H1 (cell line): Measurements from ENCODE around the gene TEX2. TPM values are rescaled to one million over a fixed set of nuclear protein-coding genes. Genes with fewer than 3 reads are reported as not detected.

ENCODE experiments used
- CTCF ChIA-PET: fragments of 300-600 bp; sonication (Branson Sonifier 250); formaldehyde crosslinking; loops from one replicate; lab custom pipeline; 2021; ENCODE audit not compliant: partially characterized antibody; lab: Charles Lee
- POLR2A ChIA-PET: fragments of 300-600 bp; sonication (Branson Sonifier 250); formaldehyde crosslinking; loops from one replicate; lab custom pipeline; 2021; ENCODE audit warnings: inconsistent platforms; ENCODE audit not compliant: partially characterized antibody; lab: Charles Lee
- DNase-seq, 2 experiments: peaks; one replicate each; pipeline versions ENCODE4 v3.0.0 to v3.0.0-alpha.2; 2010 to 2022; ENCODE audit warnings: low spot score in 2 of 2, low read depth in 1 of 2, mixed read lengths in 1 of 2
- FAIRE-seq: peaks from 2 replicates; lab custom pipeline; 2011; peaks lifted over from hg19 to GRCh38; lab: Jason Lieb, UNC
- H2AFZ ChIP-seq: 2 replicates; pipeline ENCODE4 v1.8.1; 2012; ENCODE audit warnings: low read length, inconsistent platforms
- H2AK5ac ChIP-seq: 2 replicates; pipeline ENCODE4 v1.6.1; 2013; ENCODE audit warnings: low read depth, low read length
- H2BK120ac ChIP-seq: replicated peaks from 2 replicates; pipeline ENCODE3; 2013; ENCODE audit warnings: low read depth, low read length, inconsistent platforms
- H2BK12ac ChIP-seq: 2 replicates; pipeline ENCODE4 v1.6.1; 2013; ENCODE audit warnings: low read depth, low read length
- H2BK15ac ChIP-seq: 2 replicates; pipeline ENCODE4 v1.6.1; 2013; ENCODE audit warnings: low read length
- H2BK20ac ChIP-seq: 2 replicates; pipeline ENCODE4 v1.6.1; 2013; ENCODE audit warnings: low read length
- H2BK5ac ChIP-seq: 2 replicates; pipeline ENCODE4 v1.6.1; 2013; ENCODE audit warnings: low read depth, low read length
- H3K14ac ChIP-seq: 2 replicates; pipeline ENCODE4 v1.6.1; 2013; ENCODE audit warnings: inconsistent platforms; ENCODE audit not compliant: insufficient read length
- H3K18ac ChIP-seq: 2 replicates; pipeline ENCODE4 v1.6.1; 2013; ENCODE audit warnings: low read length; ENCODE audit errors: extremely low read depth
- H3K23ac ChIP-seq: 2 replicates; pipeline ENCODE4 v1.6.1; 2013; ENCODE audit warnings: inconsistent platforms; ENCODE audit not compliant: insufficient read length
- H3K23me2 ChIP-seq: 2 replicates; pipeline ENCODE4 v1.6.1; 2013; ENCODE audit warnings: low read depth, low read length
- H3K27ac ChIP-seq: 2 replicates; pipeline ENCODE4 v1.6.1; 2011; ENCODE audit warnings: low read depth, low read length, inconsistent platforms
- H3K27me3 ChIP-seq, 4 experiments: replicated peaks in 1 of 4; 1 replicate in 1 of 4; 2 replicates in 3 of 4; pipeline versions ENCODE4 v1.6.1 to v1.8.1; 2011 to 2013; ENCODE audit warnings: low read length in 3 of 4, mild to moderate bottlenecking in 3 of 4, inconsistent platforms in 2 of 4, mixed read lengths in 2 of 4, moderate library complexity in 1 of 4; ENCODE audit not compliant: control insufficient read depth in 3 of 4, insufficient read depth in 3 of 4; ENCODE audit errors: extremely low read depth in 1 of 4
- H3K36me3 ChIP-seq, 4 experiments: 2 replicates each; pipeline versions ENCODE4 v1.6.1 to v1.8.1; 2011 to 2013; ENCODE audit warnings: mild to moderate bottlenecking in 4 of 4, low read length in 3 of 4, moderate library complexity in 2 of 4, control low read depth in 1 of 4, inconsistent platforms in 1 of 4; ENCODE audit not compliant: insufficient read depth in 4 of 4, control insufficient read depth in 2 of 4
- H3K4ac ChIP-seq: replicated peaks from 2 replicates; pipeline ENCODE3; 2013; ENCODE audit warnings: low read length, low read depth, mixed read lengths, inconsistent platforms; ENCODE audit not compliant: insufficient read length
- H3K4me1 ChIP-seq, 4 experiments: replicated peaks in 1 of 4; 1 replicate in 1 of 4; 2 replicates in 3 of 4; pipeline versions ENCODE4 v1.6.1 to v1.8.1; 2011 to 2013; ENCODE audit warnings: low read length in 3 of 4, inconsistent platforms in 2 of 4, mixed read lengths in 1 of 4; ENCODE audit not compliant: insufficient read depth in 4 of 4, control insufficient read depth in 3 of 4
- H3K4me2 ChIP-seq, 2 experiments: 2 replicates each; pipeline versions ENCODE4 v1.6.1 to v1.8.1; 2011 to 2013; ENCODE audit warnings: low read depth in 2 of 2, low read length in 2 of 2, control low read depth in 1 of 2, inconsistent platforms in 1 of 2, mild to moderate bottlenecking in 1 of 2; ENCODE audit not compliant: insufficient read depth in 1 of 2
- H3K4me3 ChIP-seq, 4 experiments: fragments of 200-600, 300-600 bp in 1 of 4; sonication (generic), shearing (Covaris generic), sonication (Bioruptor Twin) in 1 of 4; 2 replicates each; pipeline versions ENCODE4 v1.5.1 to v1.8.1; 2011 to 2016; ENCODE audit warnings: low read length in 4 of 4, low read depth in 3 of 4, control low read depth in 2 of 4, inconsistent platforms in 2 of 4, mild to moderate bottlenecking in 2 of 4, mixed read lengths in 1 of 4, moderate library complexity in 1 of 4; ENCODE audit not compliant: insufficient read depth in 2 of 4; ENCODE audit errors: extremely low read depth in 1 of 4
- H3K56ac ChIP-seq: replicated peaks from 2 replicates; pipeline ENCODE3; 2013; ENCODE audit warnings: low read depth, mild to moderate bottlenecking, mixed read lengths, low read length, inconsistent platforms; ENCODE audit not compliant: insufficient read length
- H3K79me1 ChIP-seq: 2 replicates; pipeline ENCODE4 v1.6.1; 2013; ENCODE audit warnings: low read depth, low read length, control low read depth
- H3K79me2 ChIP-seq, 2 experiments: 2 replicates each; pipeline versions ENCODE4 v1.6.1 to v1.8.1; 2012 to 2013; ENCODE audit warnings: low read length in 2 of 2, mild to moderate bottlenecking in 2 of 2, inconsistent platforms in 1 of 2; ENCODE audit not compliant: insufficient read depth in 2 of 2, control insufficient read depth in 1 of 2
- H3K9ac ChIP-seq, 4 experiments: replicated peaks in 1 of 4; 1 replicate in 1 of 4; 2 replicates in 3 of 4; pipeline versions ENCODE4 v1.6.1 to v1.8.1; 2011 to 2013; ENCODE audit warnings: low read depth in 3 of 4, low read length in 3 of 4, control low read depth in 2 of 4, mild to moderate bottlenecking in 2 of 4, moderate library complexity in 2 of 4, inconsistent platforms in 1 of 4; ENCODE audit errors: extremely low read depth in 1 of 4
- H3K9me3 ChIP-seq, 2 experiments: 2 replicates each; pipeline versions ENCODE4 v1.6.1 to v1.8.1; 2012 to 2013; ENCODE audit warnings: mild to moderate bottlenecking in 2 of 2, moderate library complexity in 2 of 2, control low read depth in 1 of 2, inconsistent platforms in 1 of 2, low read depth in 1 of 2, low read length in 1 of 2, mixed read lengths in 1 of 2; ENCODE audit not compliant: insufficient read depth in 2 of 2
- H4K20me1 ChIP-seq, 2 experiments: replicated peaks in 1 of 2; 2 replicates each; pipeline versions ENCODE3 to v1.8.1; 2011 to 2013; ENCODE audit warnings: inconsistent platforms in 2 of 2, low read length in 2 of 2, mild to moderate bottlenecking in 1 of 2; ENCODE audit not compliant: insufficient read depth in 2 of 2, control insufficient read depth in 1 of 2
- H4K5ac ChIP-seq: 2 replicates; pipeline ENCODE4 v1.6.1; 2013; ENCODE audit warnings: low read length, low read depth, mixed read lengths, inconsistent platforms; ENCODE audit not compliant: insufficient read length
- H4K8ac ChIP-seq: 2 replicates; pipeline ENCODE4 v1.8.0; 2013; ENCODE audit warnings: mild to moderate bottlenecking, moderate library complexity, low read length, inconsistent platforms; ENCODE audit not compliant: insufficient read depth; ENCODE audit errors: extremely low read depth
- H4K91ac ChIP-seq: replicated peaks from 2 replicates; pipeline ENCODE3; 2013; ENCODE audit warnings: low read length, mixed read lengths, inconsistent platforms; ENCODE audit not compliant: insufficient read length
- ATF2 ChIP-seq: IDR thresholded peaks from 2 replicates; pipeline ENCODE4 v1.6.1; 2012; ENCODE audit warnings: low read length, inconsistent platforms
- BRCA1 ChIP-seq: IDR thresholded peaks from 2 replicates; pipeline ENCODE4 v1.6.1; 2012; ENCODE audit warnings: low read depth, low read length, improper control_type of control experiment
- CBX8 ChIP-seq: fragments of 300-800, 300-1000 bp; sonication (generic); IDR thresholded peaks from 2 replicates; pipeline ENCODE4 v1.7.1; 2016; ENCODE audit warnings: low read depth, low read length, borderline replicate concordance
- CEBPB ChIP-seq: IDR thresholded peaks from 2 replicates; pipeline ENCODE4 v1.6.1; 2012; ENCODE audit warnings: low read depth, low read length
- GTF2F1 ChIP-seq: IDR thresholded peaks from 2 replicates; pipeline ENCODE4 v1.6.1; 2012; ENCODE audit warnings: low read depth, low read length, improper control_type of control experiment, borderline replicate concordance
- JUN ChIP-seq: IDR thresholded peaks from 2 replicates; pipeline ENCODE4 v1.6.1; 2011; ENCODE audit warnings: low read depth, mild to moderate bottlenecking, improper control_type of control experiment, low read length
- NRF1 ChIP-seq: IDR thresholded peaks from 2 replicates; pipeline ENCODE4 v1.6.1; 2011; ENCODE audit warnings: mild to moderate bottlenecking, low read depth, low read length, improper control_type of control experiment
- RAD21 ChIP-seq, 2 experiments: IDR thresholded peaks in 1 of 2; conservative IDR thresholded peaks in 1 of 2; 2 replicates each; pipeline ENCODE4 v1.6.1; 2011; ENCODE audit warnings: low read depth in 2 of 2, low read length in 2 of 2, improper control_type of control experiment in 1 of 2, inconsistent platforms in 1 of 2, mild to moderate bottlenecking in 1 of 2, moderate library complexity in 1 of 2
- SIRT6 ChIP-seq: IDR thresholded peaks from one replicate; pipeline ENCODE4 v1.7.1; 2012; ENCODE audit warnings: low read length, inconsistent platforms
- SRF ChIP-seq: IDR thresholded peaks from 2 replicates; pipeline ENCODE4 v1.6.1; 2011; ENCODE audit warnings: mild to moderate bottlenecking, low read depth, low read length, moderate library complexity
- TBP ChIP-seq: IDR thresholded peaks from 2 replicates; pipeline ENCODE4 v1.6.1; 2011; ENCODE audit warnings: low read depth, low read length, improper control_type of control experiment
- YY1 ChIP-seq: IDR thresholded peaks from 2 replicates; pipeline ENCODE4 v1.6.1; 2011; ENCODE audit warnings: low read depth, mild to moderate bottlenecking, low read length
- WGBS, 2 experiments: shearing (Covaris generic) in 1 of 2; methylation state at CpG; one replicate each; pipeline versions ENCODE4 v1.1.6 to v1.1.7; 2013 to 2015; ENCODE audit warnings: low lambda C conversion rate in 2 of 2, mixed read lengths in 2 of 2, inconsistent platforms in 1 of 2, low coverage in 1 of 2, missing lambda C conversion rate in 1 of 2; ENCODE audit not compliant: insufficient replicate concordance in 2 of 2, insufficient coverage in 1 of 2, insufficient read length in 1 of 2; ENCODE audit errors: extremely low coverage in 1 of 2, missing lambda C conversion rate in 1 of 2; 5-methylcytosine and 5-hydroxymethylcytosine counted together
- polyA plus RNA-seq, 7 experiments: library from polyadenylated mRNA; depleted of rRNA in 3 of 7; stranded (reverse) in 5 of 7; unstranded in 2 of 7; fragments of >200 nt in 5 of 7; fragments of 200-250 nt in 2 of 7; gene quantifications; 1 replicate in 5 of 7; 2 replicates in 1 of 7; 4 replicates in 1 of 7; pipeline versions ENCODE4 v1.2.1 to v1.2.3, GENCODE V29; 2011 to 2013; ENCODE audit warnings: missing spikeins in 2 of 7, mixed read lengths in 2 of 7
- total RNA-seq: library from RNA; stranded (reverse); fragmentation: NEBNext Ultra II Directional; extraction: Animal tissue kit (Norgen Biotek cat#: 25700); gene quantifications from 2 replicates; pipeline ENCODE4 v1.2.1, GENCODE V29; 2021

Gene TEX2
- total and polyA plus RNA-seq, 2 of the 8 experiments (the other 6 are each of a cell fraction or from before 2014, with no cell fraction given): 6.1 to 15.6 TPM

- H3K79me2 ChIP-seq: no peaks in the 10 kb centered on the region
- no peaks in the 10 kb centered on the region for H3K79me1 ChIP-seq
- H2BK15ac ChIP-seq: no peak overlapping the region
- H3K9ac ChIP-seq: no peak overlapping the region
- H3K9me3 ChIP-seq: no peaks in the 10 kb centered on the region
- no peak overlapping the region for H2AFZ ChIP-seq
- H2BK120ac ChIP-seq: no peak overlapping the region
- no peak overlapping the region for H4K91ac ChIP-seq
- no peaks in the 10 kb centered on the region for H3K27me3 ChIP-seq
- H3K27ac ChIP-seq: no peak overlapping the region
- H4K20me1 ChIP-seq: no peaks in the 10 kb centered on the region
- DNase-seq: no peak
- no peak overlapping the region for H2BK5ac ChIP-seq
- no peak overlapping the region for H3K4me2 ChIP-seq
- FAIRE-seq: no peak
- CTCF ChIA-PET: interaction anchor here (1.9 kb wide), 1 partner anchor 54 kb away, joined by 4 read pairs; no protein-coding TSS in a partner anchor
- H3K36me3 ChIP-seq: no peaks in the 10 kb centered on the region
- H4K8ac ChIP-seq: no peak overlapping the region
- H3K18ac ChIP-seq: no peak overlapping the region
- H2BK20ac ChIP-seq: no peak overlapping the region
- H4K5ac ChIP-seq: no peak overlapping the region
- no peak overlapping the region for H2BK12ac ChIP-seq
- H3K4me3 ChIP-seq: no peak overlapping the region
- no peak overlapping the region for H3K23ac ChIP-seq
- WGBS, 2 experiments: 96% methylated on average over 3 of the region's 3 CpGs; no CpG with 5 or more reads in 1 of the 2 experiments
- no peak overlapping the region for H3K14ac ChIP-seq
- H3K56ac ChIP-seq: no peak overlapping the region
- H3K4ac ChIP-seq: no peak overlapping the region
- H3K23me2 ChIP-seq: no peaks in the 10 kb centered on the region
- no peaks in the 10 kb centered on the region; a peak in 1 of 7 replicates for H3K4me1 ChIP-seq
- no peak overlapping the region for H2AK5ac ChIP-seq
- POLR2A ChIA-PET: interaction anchor here (0.9 kb wide), 1 partner anchor 8 kb away, joined by 3 read pairs; no protein-coding TSS in a partner anchor
- no peak for TF ChIP-seq SIRT6
- no peak for TF ChIP-seq ATF2
- TF ChIP-seq SRF: no peak
- no peak for TF ChIP-seq TBP
- no peak for TF ChIP-seq YY1
- TF ChIP-seq JUN: no peak
- TF ChIP-seq RAD21 (IDR thresholded peaks at IDR 0.05 in 1 of 2, conservative IDR thresholded peaks at IDR 0.05 in 1 of 2; ENCODE audit: low read depth in 2 of 2, low read length in 2 of 2): no peak
- TF ChIP-seq GTF2F1: no peak
- no peak for TF ChIP-seq CBX8
- TF ChIP-seq BRCA1: no peak
- TF ChIP-seq CEBPB: no peak
- TF ChIP-seq NRF1: no peak
Observed at GRCh38 chr17:64182325-64183012, 80.6 kb downstream of the TEX2 start.
